ENCODE measurements around the gene SLC16A3. TPM values are rescaled to one million over a fixed set of nuclear protein-coding genes. Genes with fewer than 3 reads are reported as not detected.

The SLC16A3 gene
- total and polyA plus RNA-seq, 11 donors = 6.5 to 56.0 (median 12.9) TPM

DNA sequence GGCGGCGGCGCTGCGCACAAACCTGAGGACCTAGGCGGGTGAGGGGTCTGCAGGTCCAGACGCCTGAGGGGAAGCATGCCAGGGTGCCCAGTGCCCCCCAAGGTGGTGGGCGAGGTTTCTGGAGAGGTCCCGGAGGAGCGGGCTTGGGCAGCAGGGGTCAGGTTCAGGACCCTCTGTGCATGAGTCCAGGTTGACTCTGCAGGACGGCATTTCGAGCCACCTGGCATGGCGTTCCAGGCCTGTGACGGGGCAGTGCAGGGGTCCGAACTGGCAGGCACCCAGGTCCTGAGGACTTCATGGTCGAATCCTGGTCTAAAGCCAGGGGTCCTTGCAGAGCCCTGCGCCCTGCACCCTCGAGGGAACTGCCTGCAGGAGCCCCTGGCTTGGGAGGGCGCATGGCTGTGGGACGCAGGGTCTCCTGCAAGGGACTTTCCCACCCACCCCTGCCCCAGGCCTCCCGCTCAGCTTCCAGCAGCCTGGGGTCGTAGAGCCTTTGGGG, 3.5 kb downstream of the SLC16A3 start:
- TF ChIP-seq, protein P1, sequence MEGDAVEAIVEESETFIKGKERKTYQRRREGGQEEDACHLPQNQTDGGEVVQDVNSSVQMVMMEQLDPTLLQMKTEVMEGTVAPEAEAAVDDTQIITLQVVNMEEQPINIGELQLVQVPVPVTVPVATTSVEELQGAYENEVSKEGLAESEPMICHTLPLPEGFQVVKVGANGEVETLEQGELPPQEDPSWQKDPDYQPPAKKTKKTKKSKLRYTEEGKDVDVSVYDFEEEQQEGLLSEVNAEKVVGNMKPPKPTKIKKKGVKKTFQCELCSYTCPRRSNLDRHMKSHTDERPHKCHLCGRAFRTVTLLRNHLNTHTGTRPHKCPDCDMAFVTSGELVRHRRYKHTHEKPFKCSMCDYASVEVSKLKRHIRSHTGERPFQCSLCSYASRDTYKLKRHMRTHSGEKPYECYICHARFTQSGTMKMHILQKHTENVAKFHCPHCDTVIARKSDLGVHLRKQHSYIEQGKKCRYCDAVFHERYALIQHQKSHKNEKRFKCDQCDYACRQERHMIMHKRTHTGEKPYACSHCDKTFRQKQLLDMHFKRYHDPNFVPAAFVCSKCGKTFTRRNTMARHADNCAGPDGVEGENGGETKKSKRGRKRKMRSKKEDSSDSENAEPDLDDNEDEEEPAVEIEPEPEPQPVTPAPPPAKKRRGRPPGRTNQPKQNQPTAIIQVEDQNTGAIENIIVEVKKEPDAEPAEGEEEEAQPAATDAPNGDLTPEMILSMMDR (IDR thresholded peaks at IDR 0.05) = no peak
- TF ChIP-seq POLR2A (IDR thresholded peaks at IDR 0.05) = no peak
- Histone ChIP-seq H3K9me3 (no peaks in the 10 kb centered on the region), H3K4me3 (peak overlapping the region in 10 of 12 donors; percentile 59 to 93 (median 74)), H3K27ac (peak overlapping the region in 11 of 12 donors; percentile 85 to 99 (median 92)), H3K27me3 (peaks cover 0 to 6% (median 0%) of the 10 kb centered on the region in 9 donors), H3K36me3 (peaks cover 0 to 19% (median 5%) of the 10 kb centered on the region in 9 donors), H3K4me1 (peaks cover 6 to 81% (median 43%) of the 10 kb centered on the region in 12 donors)
- intact Hi-C loops (cut with DNase I) = loop anchor here in 4 of 10 donors (5.0 to 10.0 kb wide), 3 partner anchors 60 to 92 kb away; no protein-coding TSS in a partner anchor
- ATAC-seq (no peak), DNase-seq (no peak)
- WGBS, 4 donors = 72 to 79% (median 76%) methylated on average over 11 to 21 of the region's 21 CpGs

DNA sequence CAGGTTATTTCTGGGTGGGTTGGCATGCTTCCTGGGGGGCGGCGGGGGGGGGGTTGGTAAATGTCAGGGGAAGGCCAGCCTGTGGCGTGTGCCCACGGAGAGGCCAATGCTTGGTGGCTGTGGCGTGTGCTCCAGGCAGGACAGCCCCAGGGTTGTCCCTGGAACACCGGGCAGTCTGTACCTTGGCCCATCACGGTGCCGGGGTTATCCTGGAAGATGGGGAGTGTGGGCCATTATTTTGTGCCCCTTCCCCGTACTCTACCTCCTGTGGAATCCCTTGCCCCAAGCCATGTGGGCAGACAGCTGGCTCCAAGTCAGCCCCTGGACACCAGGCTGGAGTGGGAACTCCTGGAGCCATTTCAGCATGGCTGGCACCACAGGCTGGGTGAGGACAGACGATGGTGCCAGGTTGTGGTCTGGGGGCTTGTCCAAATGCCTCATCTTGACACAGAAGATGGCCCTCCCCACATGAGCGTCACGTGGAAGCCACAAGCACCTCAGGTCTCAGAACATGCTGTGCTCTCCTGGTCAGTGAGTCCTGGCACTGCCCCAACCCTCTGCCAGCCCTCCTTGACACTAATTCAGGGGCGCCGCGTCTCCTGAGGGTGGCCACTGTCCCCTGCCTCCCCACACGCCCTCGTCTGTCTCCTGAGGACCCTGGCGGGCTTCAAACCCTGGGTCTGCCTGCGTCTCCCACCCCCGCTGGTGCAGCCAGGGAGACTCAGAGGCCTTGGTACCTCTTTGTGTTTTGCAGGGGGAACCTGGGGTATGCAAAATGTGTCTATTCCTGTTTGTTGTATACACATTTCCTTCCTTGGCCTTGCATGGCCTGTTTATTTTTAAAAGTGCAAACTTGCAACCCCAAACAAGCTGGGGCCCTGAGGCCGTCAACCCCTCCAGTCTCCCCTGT, 4.3 kb downstream of the SLC16A3 start:
- DNase-seq = peak in 2 of 5 donors; percentile 16 to 62
- intact Hi-C loops (cut with DNase I) = loop anchor here in 4 of 10 donors (5.0 to 10.0 kb wide), 3 partner anchors 59 to 92 kb away; no protein-coding TSS in a partner anchor

DNA sequence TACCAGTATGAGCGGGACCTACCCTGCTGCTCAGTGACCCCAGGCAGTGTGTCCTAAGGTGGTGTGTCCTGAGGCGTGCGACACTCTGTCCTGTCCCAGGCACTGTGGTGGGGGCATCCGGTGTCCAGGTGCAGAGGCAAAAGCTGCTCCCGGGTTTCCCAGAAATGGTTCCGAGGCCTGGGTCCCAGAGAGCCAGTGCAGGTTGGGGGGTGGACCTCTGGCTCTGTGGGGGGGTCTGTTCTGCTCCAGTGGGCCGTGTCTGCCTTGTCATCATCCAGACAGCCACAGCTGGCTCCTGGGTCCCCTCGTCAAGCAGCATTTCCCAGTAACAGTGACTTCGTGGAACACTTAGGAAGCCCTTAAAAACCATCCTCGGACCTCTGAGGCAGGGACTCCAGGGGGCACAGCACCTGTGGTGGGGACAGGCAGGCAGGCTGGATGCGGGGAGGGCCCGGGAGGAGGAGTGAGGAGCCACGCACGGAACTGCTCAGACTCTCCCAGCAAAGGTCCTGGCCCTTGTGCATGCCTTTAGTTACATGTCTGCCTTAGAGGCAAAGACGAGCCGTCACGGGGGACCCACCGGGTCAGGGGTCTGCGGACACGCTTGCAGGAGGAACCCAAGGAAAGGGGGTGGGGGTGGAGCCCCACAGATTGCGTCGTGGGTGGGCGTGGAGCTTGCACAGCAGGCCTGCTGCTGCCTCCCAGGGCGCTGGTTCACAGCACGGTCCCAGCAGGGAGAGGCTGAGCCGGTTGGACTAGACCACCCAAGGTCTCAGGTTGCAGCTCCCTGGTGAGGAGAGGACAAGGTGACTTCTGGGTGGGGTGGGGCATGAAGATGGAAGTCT, 5.6 kb downstream of the SLC16A3 start:
- H3K27me3 ChIP-seq = no peaks in the 10 kb centered on the region
- no peak overlapping the region for H3K4me3 ChIP-seq
- ATAC-seq (no peak), DNase-seq (peak in 2 of 5 donors; percentile 24 to 62)
- H3K36me3 ChIP-seq = peaks cover 0 to 37% (median 7%) of the 10 kb centered on the region in 9 donors
- intact Hi-C loops (cut with DNase I) = loop anchor here in 8 of 10 donors (5.0 to 10.0 kb wide), 5 partner anchors 38 to 90 kb away; partner anchors contain the start of gene CSNK1D (in 2 of the 8)
- peaks cover 21 to 87% (median 58%) of the 10 kb centered on the region in 12 donors for H3K4me1 ChIP-seq
- 72 to 77% (median 74%) methylated on average over 20 to 26 of the region's 26 CpGs for WGBS, 4 donors
- H3K27ac ChIP-seq = peak overlapping the region in 1 of 12 donors; percentile 5
- no peaks in the 10 kb centered on the region for H3K9me3 ChIP-seq
- TF ChIP-seq POLR2A (IDR thresholded peaks at IDR 0.05) = no peak
- TF ChIP-seq, protein P1 (IDR thresholded peaks at IDR 0.05) = no peak

More for the DNA sequence above, 4.3 kb downstream of the SLC16A3 start:
- 74 to 79% (median 76%) methylated on average over 18 to 21 of the region's 21 CpGs for WGBS, 4 donors
- Histone ChIP-seq H3K27me3 (peaks cover 0 to 5% (median 0%) of the 10 kb centered on the region in 9 donors), H3K9me3 (no peaks in the 10 kb centered on the region), H3K4me1 (peaks cover 10 to 81% (median 47%) of the 10 kb centered on the region in 12 donors), H3K36me3 (peaks cover 0 to 26% (median 7%) of the 10 kb centered on the region in 9 donors), H3K4me3 (no peak overlapping the region), H3K27ac (peak overlapping the region in 3 of 12 donors; percentile 92 to 99 (median 94))
- ATAC-seq = no peak
- TF ChIP-seq, protein P1 (IDR thresholded peaks at IDR 0.05) = no peak
- TF ChIP-seq POLR2A (IDR thresholded peaks at IDR 0.05) = no peak

All from heart left ventricle (tissue), 16 donors.